Keratinocyte (primary cell): ENCODE results near the gene MYADM. TPM values are rescaled to one million over a fixed set of nuclear protein-coding genes. Genes with fewer than 3 reads are reported as not detected.
A peak's percentile ranks its signal among the peaks of the same experiment; 100 is the strongest.
"Not testable (repeated sequence)": the region's sequence is repeated elsewhere in the genome, so short reads cannot be mapped to it uniquely, and the experiment has no call there.

ENCODE experiments used
- DNase-seq: peaks from one replicate; pipeline ENCODE4 v3.0.0-alpha.2; 2011; ENCODE audit warnings: low read depth, missing footprints, low spot score
- FAIRE-seq: peaks from 2 replicates; lab custom pipeline; 2011; peaks lifted over from hg19 to GRCh38; lab: Jason Lieb, UNC
- H2AFZ ChIP-seq: 2 replicates; pipeline ENCODE4 v1.6.0; 2012; ENCODE audit warnings: low read length, control low read depth, inconsistent platforms; ENCODE audit not compliant: control insufficient read depth
- H3K27ac ChIP-seq: 2 replicates; pipeline ENCODE4 v1.5.1; 2011; ENCODE audit warnings: low read length; ENCODE audit not compliant: control insufficient read depth, insufficient read depth
- H3K27me3 ChIP-seq: 3 replicates; pipeline ENCODE4 v1.6.0; 2011; ENCODE audit warnings: low read length; ENCODE audit not compliant: control insufficient read depth, insufficient read depth; ENCODE audit errors: extremely low read depth
- H3K36me3 ChIP-seq, 2 experiments: 2 replicates in 1 of 2; 3 replicates in 1 of 2; pipeline ENCODE4 v1.5.1; 2011; ENCODE audit warnings: low read length in 2 of 2, mild to moderate bottlenecking in 1 of 2; ENCODE audit not compliant: control insufficient read depth in 2 of 2, insufficient read depth in 2 of 2; ENCODE audit errors: extremely low read depth in 1 of 2
- H3K4me1 ChIP-seq: 3 replicates; pipeline ENCODE4 v1.5.1; 2011; ENCODE audit warnings: low read length; ENCODE audit not compliant: control insufficient read depth, insufficient read depth; ENCODE audit errors: extremely low read depth
- H3K4me2 ChIP-seq: 3 replicates; pipeline ENCODE4 v1.6.0; 2011; ENCODE audit warnings: low read depth, low read length; ENCODE audit not compliant: control insufficient read depth, insufficient read depth; ENCODE audit errors: extremely low read depth
- H3K4me3 ChIP-seq, 3 experiments: fragments of 200-600 bp in 1 of 3; sonication (generic) in 1 of 3; 2 replicates in 2 of 3; 3 replicates in 1 of 3; pipeline ENCODE4 v1.5.1; 2011 to 2016; ENCODE audit warnings: low read length in 3 of 3, mild to moderate bottlenecking in 3 of 3, control low read depth in 2 of 3, inconsistent platforms in 1 of 3, low read depth in 1 of 3, mixed read lengths in 1 of 3, mixed run types in 1 of 3, moderate library complexity in 1 of 3; ENCODE audit not compliant: control insufficient read depth in 2 of 3, insufficient read depth in 2 of 3; ENCODE audit errors: extremely low read depth in 1 of 3
- H3K79me2 ChIP-seq: 2 replicates; pipeline ENCODE4 v1.6.0; 2012; ENCODE audit warnings: low read length; ENCODE audit not compliant: control insufficient read depth, insufficient read depth
- H3K9ac ChIP-seq: 3 replicates; pipeline ENCODE4 v1.6.0; 2011; ENCODE audit warnings: low read length; ENCODE audit not compliant: control insufficient read depth, insufficient read depth; ENCODE audit errors: extremely low read depth
- H3K9me1 ChIP-seq: 3 replicates; pipeline ENCODE4 v1.6.0; 2011; ENCODE audit warnings: low read length; ENCODE audit not compliant: control insufficient read depth, insufficient read depth; ENCODE audit errors: extremely low read depth
- H3K9me3 ChIP-seq: 2 replicates; pipeline ENCODE4 v1.5.1; 2012; ENCODE audit warnings: low read depth, low read length; ENCODE audit not compliant: control insufficient read depth
- H4K20me1 ChIP-seq: 3 replicates; pipeline ENCODE4 v1.6.0; 2011; ENCODE audit warnings: low read length; ENCODE audit not compliant: control insufficient read depth, insufficient read depth; ENCODE audit errors: extremely low read depth
- CTCF ChIP-seq, 3 experiments: IDR thresholded peaks in 1 of 3; conservative IDR thresholded peaks in 1 of 3; optimal IDR thresholded peaks in 1 of 3; 2 replicates in 2 of 3; 3 replicates in 1 of 3; pipeline versions ENCODE3 to v1.5.1; 2011; ENCODE audit warnings: low read length in 3 of 3, mild to moderate bottlenecking in 3 of 3, moderate library complexity in 2 of 3, control low read depth in 1 of 3, inconsistent platforms in 1 of 3; ENCODE audit not compliant: insufficient read depth in 2 of 3; ENCODE audit errors: extremely low read depth in 1 of 3
- EZH2 ChIP-seq: IDR thresholded peaks from one replicate; pipeline ENCODE4 v1.6.1; 2012; ENCODE audit warnings: inconsistent platforms, mild to moderate bottlenecking, low read length, moderate library complexity
- dilution Hi-C: fragments of 300-500 bp; cut with MboI; formaldehyde crosslinking; loops from one replicate; pipeline ENCODE4 v1.7.0; 2020; ENCODE audit warnings: low sequenced_read_pairs; ENCODE audit not compliant: extremely low pct_ligation_motif_present
- polyA plus RNA-seq, 5 experiments: library from polyadenylated mRNA; depleted of rRNA in 3 of 5; stranded (reverse) in 3 of 5; stranded (forward) in 1 of 5; unstranded in 1 of 5; fragments of >200 nt; gene quantifications; 1 replicate in 1 of 5; 2 replicates in 3 of 5; 3 replicates in 1 of 5; pipeline versions ENCODE4 v1.2.1 to v1.2.3, GENCODE V29; 2011 to 2012; ENCODE audit warnings: missing spikeins in 2 of 5, low read depth in 1 of 5, low replicate concordance in 1 of 5

MYADM gene
- polyA plus RNA-seq, 1 donor (not counting 4 experiments of a cell fraction or from before 2014, with no cell fraction given): 16.8 TPM

- FAIRE-seq, H2AFZ ChIP-seq, H3K36me3 ChIP-seq, H3K27me3 ChIP-seq, H3K9me1 ChIP-seq, H3K4me3 ChIP-seq, H3K79me2 ChIP-seq, H4K20me1 ChIP-seq, H3K9me3 ChIP-seq, H3K9ac ChIP-seq, dilution Hi-C loops: not testable (repeated sequence)
- peaks cover 19% of the 10 kb centered on the region for H3K4me1 ChIP-seq
- peak overlapping the region; percentile 22 for H3K4me2 ChIP-seq
- DNase-seq: peak; percentile 33
- peak overlapping the region; percentile 61 for H3K27ac ChIP-seq
Measured at GRCh38 chr19:53840914-53841313, 26.8 kb upstream of the MYADM start.

- H3K9me1 ChIP-seq: no peaks in the 10 kb centered on the region
- dilution Hi-C loops: no loop called here
- no peak overlapping the region for H3K9ac ChIP-seq
- no peaks in the 10 kb centered on the region for H3K36me3 ChIP-seq
- no peak overlapping the region for H3K27ac ChIP-seq
- H3K27me3 ChIP-seq: no peaks in the 10 kb centered on the region
- H2AFZ ChIP-seq: no peak overlapping the region
- TF ChIP-seq CTCF (optimal IDR thresholded peaks at IDR 0.05 in 1 of 3, IDR thresholded peaks at IDR 0.05 in 1 of 3, conservative IDR thresholded peaks at IDR 0.05 in 1 of 3; ENCODE audit: extremely low read depth in 1 of 3, insufficient read depth in 2 of 3, low read length in 3 of 3) (no peak), EZH2 (no peak)
- H4K20me1 ChIP-seq: no peaks in the 10 kb centered on the region
- no peak overlapping the region for H3K4me2 ChIP-seq
- H3K4me3 ChIP-seq: no peak overlapping the region
- DNase-seq (no peak), FAIRE-seq (no peak)
- peaks cover 19% of the 10 kb centered on the region for H3K4me1 ChIP-seq
- no peaks in the 10 kb centered on the region for H3K79me2 ChIP-seq
- no peaks in the 10 kb centered on the region for H3K9me3 ChIP-seq
Measured at GRCh38 chr19:53844849-53845246, 22.8 kb upstream of the MYADM start.

GRCh38 chr19:53847555-53847954 lies 20.1 kb upstream of the MYADM start:
- Histone ChIP-seq H3K4me1 (peaks cover 2% of the 10 kb centered on the region), H4K20me1 (no peaks in the 10 kb centered on the region), H3K9me3 (no peaks in the 10 kb centered on the region), H3K9ac (no peak overlapping the region), H2AFZ (no peak overlapping the region), H3K27ac (no peak overlapping the region), H3K36me3 (no peaks in the 10 kb centered on the region), H3K79me2 (no peaks in the 10 kb centered on the region), H3K4me2 (no peak overlapping the region), H3K27me3 (no peaks in the 10 kb centered on the region), H3K9me1 (no peaks in the 10 kb centered on the region), H3K4me3 (no peak overlapping the region)
- dilution Hi-C loops: no loop called here
- no peak for TF ChIP-seq CTCF (optimal IDR thresholded peaks at IDR 0.05 in 1 of 3, IDR thresholded peaks at IDR 0.05 in 1 of 3, conservative IDR thresholded peaks at IDR 0.05 in 1 of 3; ENCODE audit: extremely low read depth in 1 of 3, insufficient read depth in 2 of 3, low read length in 3 of 3)
- TF ChIP-seq EZH2: no peak
- DNase-seq (no peak), FAIRE-seq (no peak)
